K562 (cell line): ENCODE measurements around the gene PRKACA. TPM values are rescaled to one million over a fixed set of nuclear protein-coding genes. Genes with fewer than 3 reads are reported as not detected.

Experiments used
- ATAC-seq: fragments of 200-7000 bp; cut with Tn5 transposase; 3 replicates; pipeline ENCODE4 v1.9.1; 2020; ENCODE audit warnings: moderate library complexity
- BruUV-seq: library from RNA; stranded (reverse); fragments of 400-500 nt; replicated peaks from 2 replicates; lab custom pipeline; 2021; lab: Mats Ljungman, UMichigan
- CTCF ChIA-PET: fragments of 300-600 bp; formaldehyde crosslinking; extraction: SDS; loops from one replicate; lab custom pipeline; 2021; ENCODE audit warnings: low intra/inter-chr PET ratio; lab: Yijun Ruan, JAX
- POLR2A ChIA-PET: fragments of 300-600, 350-650 bp; sonication (Branson Sonifier 250); formaldehyde crosslinking; extraction: SDS; loops from one replicate; lab custom pipeline; 2021; ENCODE audit warnings: antibody characterized with exemption, inconsistent platforms; lab: Yijun Ruan, JAX
- DNase-seq, 4 experiments: peaks; one replicate each; pipeline versions ENCODE4 v3.0.0 to v3.0.0-alpha.2; 2011 to 2018; ENCODE audit warnings: low spot score in 3 of 4, mixed read lengths in 3 of 4; ENCODE audit errors: extremely low read depth in 1 of 4
- FAIRE-seq: peaks from 2 replicates; lab custom pipeline; 2011; peaks lifted over from hg19 to GRCh38; lab: Jason Lieb, UNC
- H2AFZ ChIP-seq: 2 replicates; pipeline ENCODE4 v1.6.0; 2011; ENCODE audit warnings: low read depth, low read length, control low read depth, inconsistent platforms
- H3K27ac ChIP-seq: fragments of 200-600 bp; 3 replicates; pipeline ENCODE4 v1.8.0; 2011; ENCODE audit warnings: low read depth, mild to moderate bottlenecking, control low read depth, inconsistent platforms, low read length, moderate library complexity, mixed read lengths; ENCODE audit errors: extremely low read depth
- H3K27me3 ChIP-seq, 2 experiments: fragments of 300-600 bp in 1 of 2; 2 replicates in 1 of 2; 3 replicates in 1 of 2; pipeline versions ENCODE4 v1.6.0 to v1.8.0; 2011; ENCODE audit warnings: inconsistent platforms in 2 of 2, low read length in 2 of 2, mild to moderate bottlenecking in 1 of 2, mixed read lengths in 1 of 2, moderate library complexity in 1 of 2; ENCODE audit not compliant: control insufficient read depth in 2 of 2, insufficient read depth in 2 of 2
- H3K36me3 ChIP-seq: fragments of 300-600 bp; 3 replicates; pipeline ENCODE4 v1.8.0; 2011; ENCODE audit warnings: mild to moderate bottlenecking, low read length, inconsistent platforms; ENCODE audit not compliant: control insufficient read depth, insufficient read depth
- H3K4me1 ChIP-seq, 2 experiments: fragments of 200-600 bp in 1 of 2; replicated peaks in 1 of 2; 2 replicates in 1 of 2; 3 replicates in 1 of 2; pipeline versions ENCODE4 v1.5.1 to v1.8.0; 2011; ENCODE audit warnings: inconsistent platforms in 2 of 2, low read length in 2 of 2, mild to moderate bottlenecking in 1 of 2, mixed read lengths in 1 of 2, moderate library complexity in 1 of 2; ENCODE audit not compliant: control insufficient read depth in 2 of 2, insufficient read depth in 2 of 2
- H3K4me2 ChIP-seq: 2 replicates; pipeline ENCODE4 v1.6.1; 2011; ENCODE audit warnings: low read length, control low read depth, inconsistent platforms, mixed read lengths; ENCODE audit not compliant: insufficient read depth
- H3K4me3 ChIP-seq: fragments of 200-600 bp; sonication (generic), shearing (Covaris generic); 2 replicates; pipeline ENCODE4 v1.5.1; 2016; ENCODE audit warnings: control low read depth, inconsistent platforms
- H3K79me2 ChIP-seq: fragments of 200-600 bp; 3 replicates; pipeline ENCODE4 v1.8.0; 2011; ENCODE audit warnings: low read length, inconsistent platforms; ENCODE audit not compliant: control insufficient read depth, insufficient read depth
- H3K9ac ChIP-seq, 2 experiments: 2 replicates each; pipeline versions ENCODE4 v1.6.0 to v1.6.1; 2011; ENCODE audit warnings: low read depth in 2 of 2, low read length in 2 of 2, control low read depth in 1 of 2, inconsistent platforms in 1 of 2, mild to moderate bottlenecking in 1 of 2, mixed read lengths in 1 of 2; ENCODE audit not compliant: insufficient read depth in 1 of 2
- H3K9me1 ChIP-seq: one replicate; pipeline ENCODE4 v1.6.0; 2011; ENCODE audit warnings: inconsistent platforms, mild to moderate bottlenecking, low read length, moderate library complexity; ENCODE audit not compliant: control insufficient read depth, insufficient read depth
- H3K9me3 ChIP-seq: replicated peaks from 2 replicates; pipeline ENCODE4 v1.5.1; 2011; ENCODE audit warnings: low read depth, low read length, inconsistent platforms; ENCODE audit not compliant: control insufficient read depth, insufficient read depth
- H4K20me1 ChIP-seq: replicated peaks from 2 replicates; pipeline ENCODE4 v1.6.1; 2011; ENCODE audit warnings: low read length, inconsistent platforms, mixed read lengths; ENCODE audit not compliant: control insufficient read depth, insufficient read depth
- BHLHE40 ChIP-seq: IDR thresholded peaks from 2 replicates; pipeline ENCODE4 v1.6.1; 2011; ENCODE audit warnings: low read length, improper control_type of control experiment
- ERF ChIP-seq: fragments of 450-650 bp; formaldehyde crosslinking; IDR thresholded peaks from 2 replicates; pipeline ENCODE4 v1.4.0; 2020; ENCODE audit warnings: mild to moderate bottlenecking, mixed read lengths
- MNT ChIP-seq, 2 experiments: fragments of 450-650 bp; conservative IDR thresholded peaks; 2 replicates each; pipeline ENCODE4 v1.6.1; 2017; ENCODE audit warnings: mild to moderate bottlenecking in 2 of 2, moderate library complexity in 2 of 2
- PHB ChIP-seq: fragments of 250-450 bp; sonication (Bioruptor Pico); IDR thresholded peaks from 2 replicates; pipeline ENCODE4 v1.5.0; 2021
- RBFOX2 ChIP-seq: fragments of 200-400 bp; formaldehyde crosslinking; IDR thresholded peaks from 2 replicates; pipeline ENCODE4 v1.6.1; 2017; ENCODE audit warnings: low read depth, mild to moderate bottlenecking, low read length, moderate library complexity
- ZBTB1 ChIP-seq: sonication (generic); formaldehyde crosslinking; IDR thresholded peaks from 2 replicates; pipeline ENCODE4 v1.8.1; 2023; ENCODE audit warnings: missing genetic modification reagents, low read depth, mild to moderate bottlenecking, borderline replicate concordance
- ZNF785 ChIP-seq: fragments of 250-450 bp; sonication (Bioruptor Pico); IDR thresholded peaks from 2 replicates; pipeline ENCODE4 v1.4.0; 2020; ENCODE audit warnings: mild to moderate bottlenecking
- WGBS: fragments of 100-300 bp; shearing (Covaris generic); methylation state at CpG from one replicate; pipeline ENCODE4 v1.1.6; 2016; ENCODE audit warnings: low coverage, mixed read lengths; ENCODE audit not compliant: insufficient coverage; ENCODE audit errors: missing lambda C conversion rate; 5-methylcytosine and 5-hydroxymethylcytosine counted together
- in situ Hi-C: fragments of 300-500 bp; cut with MboI; formaldehyde crosslinking; loops from 4 replicates; pipeline ENCODE4 v1.15.0; 2018; ENCODE audit warnings: inconsistent platforms, mixed read lengths
- intact Hi-C: fragments of 100-400 bp; cut with micrococcal nuclease; formaldehyde crosslinking; loops from 2 replicates; pipeline ENCODE4 v1.14.2; 2022
- polyA plus RNA-seq, 8 experiments: library from polyadenylated mRNA; depleted of rRNA in 4 of 8; stranded (reverse) in 5 of 8; unstranded in 3 of 8; fragments of >200 nt; fragmentation: Nextera tagmentation in 2 of 8; fragmentation: Illumina TruSeq in 1 of 8; extraction: Ambion mirVana in 2 of 8; extraction: Trizol in 1 of 8; gene quantifications; 2 replicates each; pipeline versions ENCODE4 v1.2.1 to v1.2.3, GENCODE V29; 2011 to 2014; ENCODE audit warnings: inconsistent platforms in 1 of 8, missing spikeins in 1 of 8
- total RNA-seq, 7 experiments: library from RNA; depleted of rRNA in 6 of 7; stranded (reverse); fragments of >200 nt in 6 of 7; fragmentation: Illumina TruSeq in 2 of 7; extraction: Trizol in 2 of 7; gene quantifications; 2 replicates each; pipeline versions ENCODE4 v1.2.1 to v1.2.3, GENCODE V29; 2011 to 2021; ENCODE audit warnings: low replicate concordance in 1 of 7
- TF ChIP-seq, protein P1 (sequence below): fragments of 450-650 bp; IDR thresholded peaks from 2 replicates; pipeline ENCODE4 v1.6.1; 2016; ENCODE audit warnings: low read depth

The PRKACA gene
- total and polyA plus RNA-seq, 9 of the 15 experiments (the other 6 are each of a cell fraction or from before 2014, with no cell fraction given), result 1.2 to 63.1 (median 13.0) TPM

DNA sequence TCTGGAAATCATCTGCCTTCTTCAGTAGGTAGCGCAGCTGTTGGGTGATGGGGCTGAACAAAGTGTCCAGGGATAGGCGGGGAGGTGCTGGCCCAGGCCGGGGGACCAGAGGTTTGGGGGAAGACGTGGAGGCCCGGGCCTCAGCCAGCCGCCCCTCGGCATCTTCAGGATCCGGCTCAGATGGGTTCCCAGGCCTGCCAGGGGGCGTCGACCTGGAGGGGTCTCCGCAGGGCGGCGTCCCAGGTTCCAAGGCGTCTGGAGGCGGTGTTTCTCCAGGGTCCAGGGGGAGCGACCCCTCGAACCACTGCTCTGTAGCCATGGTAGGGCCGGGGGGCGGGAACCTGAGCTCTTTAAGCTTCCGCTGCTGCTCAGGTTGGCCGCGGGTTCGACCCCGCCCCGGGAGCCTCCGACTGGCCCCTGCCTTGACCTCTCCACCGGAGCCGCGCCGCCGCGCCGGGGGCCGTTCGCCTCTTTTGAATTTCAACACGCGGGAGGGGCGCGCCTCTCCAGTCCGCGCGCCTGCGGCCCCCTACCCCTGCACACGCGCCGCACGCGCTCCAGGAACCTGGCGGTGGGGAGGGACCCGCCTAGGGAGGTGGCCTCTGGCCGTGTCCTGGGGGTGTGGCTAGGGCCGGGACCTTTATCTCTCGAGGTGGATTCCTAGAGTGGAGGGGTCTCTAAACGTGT is 32.1 kb downstream of the PRKACA start, which contains the start of gene C19orf67:
TSS of gene C19orf67 (minus strand) at position 475 of the 687 bp plus-strand sequence. CDS start at position 319, 156 bp downstream.
- Histone ChIP-seq H3K4me2 (peak within 1 kb of the TSS; percentile 81), H2AFZ (peak within 1 kb of the TSS; percentile 79), H3K4me3 (peak within 1 kb of the TSS; percentile 48), H3K27me3 (no peaks in the 10 kb centered on the region), H3K4me1 (peaks cover 15 to 43% of the 10 kb centered on the region in 2 experiments; a peak in 4 of 5 replicates), H4K20me1 (no peaks in the 10 kb centered on the region), H3K79me2 (peaks cover 15% of the 10 kb centered on the region), H3K9ac (peak within 1 kb of the TSS; percentile 17 to 90), H3K36me3 (peaks cover 25% of the 10 kb centered on the region; the same call in 2 of the 3 replicates), H3K9me3 (no peaks in the 10 kb centered on the region), H3K9me1 (no peaks in the 10 kb centered on the region), H3K27ac (peak within 1 kb of the TSS; percentile 43; the same call in 2 of the 3 replicates)
- WGBS, result 24% methylated on average over 31 of the region's 54 CpGs
- POLR2A ChIA-PET, result interaction anchor here (1.1 kb wide), 2 partner anchors 51 to 79 kb away, joined by 3 to 5 read pairs; partner anchors contain the start of genes ASF1B and RFX1
- CTCF ChIA-PET, result interaction anchor here (0.6 kb wide), 1 partner anchor 222 kb away, joined by 4 read pairs; no protein-coding TSS in a partner anchor
- in situ Hi-C loops (no loop called here), intact Hi-C loops (no loop called here)
- DNase-seq (peak; percentile 63 to 75 (median 64)), FAIRE-seq (no peak), ATAC-seq (peak; percentile 73)
- BruUV-seq, result no TSS peak
- TF ChIP-seq ZBTB1 (CRISPR knock-in tag) (no peak), BHLHE40 (0 out of 2 replicates have a peak, but pooled peaks have one; percentile 49), MNT (conservative IDR thresholded peaks at IDR 0.05) (peak; percentile 51 to 77), ERF (CRISPR knock-in tag) (no peak), PHB (CRISPR knock-in tag) (0 out of 2 replicates have a peak, but pooled peaks have one; percentile 32), RBFOX2 (peak; percentile 59), ZNF785 (CRISPR knock-in tag) (no peak)
- TF ChIP-seq, protein P1, sequence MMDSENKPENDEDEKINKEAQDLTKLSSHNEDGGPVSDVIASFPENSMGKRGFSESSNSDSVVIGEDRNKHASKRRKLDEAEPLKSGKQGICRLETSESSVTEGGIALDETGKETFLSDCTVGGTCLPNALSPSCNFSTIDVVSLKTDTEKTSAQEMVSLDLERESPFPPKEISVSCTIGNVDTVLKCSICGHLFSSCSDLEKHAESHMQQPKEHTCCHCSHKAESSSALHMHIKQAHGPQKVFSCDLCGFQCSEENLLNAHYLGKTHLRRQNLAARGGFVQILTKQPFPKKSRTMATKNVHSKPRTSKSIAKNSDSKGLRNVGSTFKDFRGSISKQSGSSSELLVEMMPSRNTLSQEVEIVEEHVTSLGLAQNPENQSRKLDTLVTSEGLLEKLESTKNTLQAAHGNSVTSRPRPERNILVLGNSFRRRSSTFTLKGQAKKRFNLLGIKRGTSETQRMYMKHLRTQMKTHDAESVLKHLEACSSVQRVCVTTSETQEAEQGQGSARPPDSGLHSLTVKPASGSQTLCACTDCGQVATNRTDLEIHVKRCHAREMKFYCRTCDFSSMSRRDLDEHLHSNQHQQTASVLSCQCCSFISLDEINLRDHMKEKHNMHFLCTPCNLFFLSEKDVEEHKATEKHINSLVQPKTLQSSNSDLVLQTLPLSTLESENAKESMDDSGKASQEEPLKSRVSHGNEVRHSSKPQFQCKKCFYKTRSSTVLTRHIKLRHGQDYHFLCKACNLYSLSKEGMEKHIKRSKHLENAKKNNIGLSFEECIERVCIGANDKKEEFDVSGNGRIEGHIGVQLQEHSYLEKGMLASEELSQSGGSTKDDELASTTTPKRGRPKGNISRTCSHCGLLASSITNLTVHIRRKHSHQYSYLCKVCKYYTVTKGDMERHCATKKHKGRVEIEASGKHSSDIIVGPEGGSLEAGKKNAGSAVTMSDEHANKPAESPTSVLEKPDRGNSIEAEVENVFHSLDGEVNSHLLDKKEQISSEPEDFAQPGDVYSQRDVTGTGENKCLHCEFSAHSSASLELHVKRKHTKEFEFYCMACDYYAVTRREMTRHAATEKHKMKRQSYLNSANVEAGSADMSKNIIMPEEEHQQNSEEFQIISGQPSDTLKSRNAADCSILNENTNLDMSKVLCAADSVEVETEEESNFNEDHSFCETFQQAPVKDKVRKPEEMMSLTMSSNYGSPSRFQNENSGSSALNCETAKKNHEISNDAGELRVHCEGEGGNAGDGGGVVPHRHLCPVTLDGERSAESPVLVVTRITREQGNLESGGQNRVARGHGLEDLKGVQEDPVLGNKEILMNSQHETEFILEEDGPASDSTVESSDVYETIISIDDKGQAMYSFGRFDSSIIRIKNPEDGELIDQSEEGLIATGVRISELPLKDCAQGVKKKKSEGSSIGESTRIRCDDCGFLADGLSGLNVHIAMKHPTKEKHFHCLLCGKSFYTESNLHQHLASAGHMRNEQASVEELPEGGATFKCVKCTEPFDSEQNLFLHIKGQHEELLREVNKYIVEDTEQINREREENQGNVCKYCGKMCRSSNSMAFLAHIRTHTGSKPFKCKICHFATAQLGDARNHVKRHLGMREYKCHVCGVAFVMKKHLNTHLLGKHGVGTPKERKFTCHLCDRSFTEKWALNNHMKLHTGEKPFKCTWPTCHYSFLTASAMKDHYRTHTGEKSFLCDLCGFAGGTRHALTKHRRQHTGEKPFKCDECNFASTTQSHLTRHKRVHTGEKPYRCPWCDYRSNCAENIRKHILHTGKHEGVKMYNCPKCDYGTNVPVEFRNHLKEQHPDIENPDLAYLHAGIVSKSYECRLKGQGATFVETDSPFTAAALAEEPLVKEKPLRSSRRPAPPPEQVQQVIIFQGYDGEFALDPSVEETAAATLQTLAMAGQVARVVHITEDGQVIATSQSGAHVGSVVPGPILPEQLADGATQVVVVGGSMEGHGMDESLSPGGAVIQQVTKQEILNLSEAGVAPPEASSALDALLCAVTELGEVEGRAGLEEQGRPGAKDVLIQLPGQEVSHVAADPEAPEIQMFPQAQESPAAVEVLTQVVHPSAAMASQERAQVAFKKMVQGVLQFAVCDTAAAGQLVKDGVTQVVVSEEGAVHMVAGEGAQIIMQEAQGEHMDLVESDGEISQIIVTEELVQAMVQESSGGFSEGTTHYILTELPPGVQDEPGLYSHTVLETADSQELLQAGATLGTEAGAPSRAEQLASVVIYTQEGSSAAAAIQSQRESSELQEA, result no peak
